A673 (cell line): Measurements from ENCODE around the gene MAP2. TPM values are rescaled to one million over a fixed set of nuclear protein-coding genes. Genes with fewer than 3 reads are reported as not detected.

Source experiments
- BruUV-seq: library from RNA; stranded (reverse); fragments of 400-500 nt; replicated peaks from 2 replicates; lab custom pipeline; 2021; lab: Mats Ljungman, UMichigan
- CTCF ChIA-PET: fragments of 300-600 bp; sonication (Branson Sonifier 250); formaldehyde crosslinking; loops from one replicate; lab custom pipeline; 2022; ENCODE audit warnings: antibody characterized with exemption; lab: Charles Lee
- POLR2A ChIA-PET: fragments of 300-600 bp; sonication (Branson Sonifier 250); formaldehyde crosslinking; loops from one replicate; lab custom pipeline; 2022; ENCODE audit warnings: antibody characterized with exemption; ENCODE audit not compliant: low non-redundant PET; lab: Charles Lee
- DNase-seq: peaks from one replicate; pipeline ENCODE4 v3.0.0-alpha.2; 2015; ENCODE audit warnings: low spot score
- H3K27ac ChIP-seq: fragments of 200-600 bp; sonication (generic); 2 replicates; pipeline ENCODE4 v1.5.1; 2016; ENCODE audit warnings: mixed run types, low read depth, mild to moderate bottlenecking, mixed read lengths, antibody characterized with exemption, low read length; ENCODE audit not compliant: poor library complexity, severe bottlenecking
- H3K27me3 ChIP-seq: fragments of 200-600 bp; sonication (generic); replicated peaks from 2 replicates; pipeline ENCODE4 v1.6.1; 2017; ENCODE audit warnings: mixed run types, low read depth, mild to moderate bottlenecking, mixed read lengths, antibody characterized with exemption, low read length; ENCODE audit not compliant: insufficient read depth, poor library complexity
- H3K36me3 ChIP-seq: fragments of 200-600 bp; sonication (generic); 2 replicates; pipeline ENCODE4 v1.6.1; 2016; ENCODE audit warnings: mixed run types, mild to moderate bottlenecking, mixed read lengths, antibody characterized with exemption, low read length; ENCODE audit not compliant: insufficient read depth, poor library complexity, severe bottlenecking
- H3K4me1 ChIP-seq: fragments of 200-600 bp; sonication (generic); 2 replicates; pipeline ENCODE4 v1.6.1; 2017; ENCODE audit warnings: mixed run types, mild to moderate bottlenecking, mixed read lengths, antibody characterized with exemption, low read length; ENCODE audit not compliant: insufficient read depth, poor library complexity, severe bottlenecking
- H3K4me3 ChIP-seq: fragments of 200-600 bp; sonication (generic); 2 replicates; pipeline ENCODE4 v1.5.1; 2016; ENCODE audit warnings: low read depth, mixed run types, mild to moderate bottlenecking, mixed read lengths, low read length; ENCODE audit not compliant: poor library complexity, severe bottlenecking
- H3K9me3 ChIP-seq: fragments of 200-600 bp; sonication (generic); 2 replicates; pipeline ENCODE4 v1.6.1; 2016; ENCODE audit warnings: mixed run types, low read depth, mild to moderate bottlenecking, mixed read lengths, antibody characterized with exemption, low read length; ENCODE audit not compliant: poor library complexity, severe bottlenecking
- CTCF ChIP-seq: fragments of 300-800, 200-600 bp; sonication (generic); conservative IDR thresholded peaks from 2 replicates; pipeline ENCODE4 v1.5.1; 2017; ENCODE audit warnings: low read depth, mild to moderate bottlenecking, antibody characterized with exemption, low read length, moderate library complexity, mixed read lengths
- EZH2 ChIP-seq: fragments of 200-600 bp; sonication (generic); IDR thresholded peaks from 2 replicates; pipeline ENCODE4 v1.6.1; 2017; ENCODE audit warnings: borderline replicate concordance, low read depth, mild to moderate bottlenecking, mixed read lengths, antibody characterized with exemption, low read length; ENCODE audit not compliant: poor library complexity, severe bottlenecking
- intact Hi-C: fragments of 100-400 bp; cut with micrococcal nuclease; formaldehyde crosslinking; loops from one replicate; pipeline ENCODE4 v1.10.0; 2022; ENCODE audit not compliant: unreplicated experiment
- total RNA-seq: library from RNA; stranded (reverse); gene quantifications from 2 replicates; pipeline ENCODE4 v1.2.3, GENCODE V29; 2021

The MAP2 gene
- total RNA-seq, 1 experiment from 2014 or later = 1.7 TPM

DNA sequence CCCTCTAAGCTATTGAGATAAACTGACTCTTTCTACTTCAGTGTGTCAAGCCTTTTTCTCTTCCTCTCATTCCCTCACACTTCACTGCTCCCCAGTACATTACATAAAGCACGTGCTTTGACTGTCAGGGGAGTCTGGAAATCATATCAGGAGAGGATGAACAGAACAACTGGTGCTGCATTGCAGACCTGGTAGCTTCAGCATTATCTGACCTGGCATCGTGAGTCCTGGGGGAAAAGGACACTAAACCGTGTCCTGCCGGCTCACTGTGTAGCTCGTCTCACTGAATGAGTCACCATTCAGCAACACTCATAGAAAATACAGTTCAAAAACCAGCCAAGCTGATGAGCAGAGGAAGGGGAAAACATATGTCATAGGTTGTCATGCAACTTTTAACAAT, 239.3 kb downstream of the MAP2 start:
- Histone ChIP-seq H3K9me3 (no peaks in the 10 kb centered on the region), H3K4me1 (no peaks in the 10 kb centered on the region), H3K27ac (no peak overlapping the region), H3K4me3 (no peak overlapping the region), H3K36me3 (no peaks in the 10 kb centered on the region), H3K27me3 (no peaks in the 10 kb centered on the region)
- ChIA-PET CTCF (no interaction called here), POLR2A (no interaction called here)
- TF ChIP-seq EZH2 (no peak), CTCF (no peak)
- no TSS peak for BruUV-seq
- intact Hi-C loops = no loop called here
- no peak for DNase-seq

GRCh38 chr2:209663656-209664055, 239.8 kb downstream of the MAP2 start:
- H3K4me1 ChIP-seq = no peaks in the 10 kb centered on the region
- no peaks in the 10 kb centered on the region for H3K9me3 ChIP-seq
- DNase-seq = no peak
- BruUV-seq = no TSS peak
- H3K4me3 ChIP-seq = no peak overlapping the region
- TF ChIP-seq CTCF = no peak
- no peak for TF ChIP-seq EZH2
- no peaks in the 10 kb centered on the region for H3K36me3 ChIP-seq
- ChIA-PET POLR2A (no interaction called here), CTCF (no interaction called here)
- no peaks in the 10 kb centered on the region for H3K27me3 ChIP-seq
- H3K27ac ChIP-seq = no peak overlapping the region
- intact Hi-C loops = no loop called here

DNA sequence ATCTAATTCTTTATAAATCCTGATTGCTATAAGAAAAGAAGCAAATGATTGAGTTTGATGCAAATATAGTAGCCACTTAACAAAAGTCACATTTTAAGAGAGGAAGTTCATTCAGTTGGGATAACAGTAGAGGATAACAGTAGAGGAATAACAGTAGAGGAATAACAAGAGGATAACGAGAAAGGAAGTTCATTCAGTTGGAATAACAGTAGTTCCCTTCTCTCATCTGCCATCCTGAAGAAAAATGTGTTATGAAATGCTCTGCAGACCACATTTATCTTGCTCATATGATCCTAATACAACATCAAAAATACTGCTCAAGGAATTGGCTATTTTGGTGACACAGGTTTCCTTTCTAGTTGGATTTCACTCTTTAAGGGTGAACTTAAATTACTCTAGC, 242.4 kb downstream of the MAP2 start:
- Histone ChIP-seq H3K27me3 (no peaks in the 10 kb centered on the region), H3K4me1 (no peaks in the 10 kb centered on the region), H3K27ac (no peak overlapping the region), H3K36me3 (no peaks in the 10 kb centered on the region), H3K4me3 (no peak overlapping the region), H3K9me3 (no peaks in the 10 kb centered on the region)
- intact Hi-C loops = no loop called here
- no peak for TF ChIP-seq EZH2
- no peak for TF ChIP-seq CTCF
- no TSS peak for BruUV-seq
- CTCF ChIA-PET = no interaction called here
- POLR2A ChIA-PET = no interaction called here
- no peak for DNase-seq
